ENCODE measurements around the gene SAMD10.
"Not testable (repeated sequence)": the region's sequence is repeated elsewhere in the genome, so short reads cannot be mapped to it uniquely, and the experiment has no call there.

The SAMD10 gene

GRCh38 chr20:64000906-64001305 is 21.5 kb upstream of the SAMD10 start:
- DNase-seq = no peak

DNA sequence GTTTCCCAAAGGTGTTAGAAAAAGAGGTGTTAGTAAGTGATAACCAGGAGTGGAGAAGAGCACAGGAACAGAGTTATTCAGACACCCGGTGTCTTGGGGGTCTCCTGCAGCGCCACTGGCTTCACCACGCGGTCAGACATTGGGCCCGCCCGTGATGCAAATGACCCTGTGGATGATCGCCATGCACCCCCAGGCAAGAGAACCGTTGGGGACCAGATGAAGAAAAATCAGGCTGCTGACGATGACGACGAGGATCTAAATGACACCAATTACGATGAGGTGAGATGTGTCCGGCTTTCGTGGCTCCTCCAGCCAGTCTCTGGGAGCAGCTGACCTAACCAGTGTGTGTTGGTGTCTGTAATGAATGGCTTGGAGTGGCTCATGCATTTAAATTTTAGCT is 3.5 kb upstream of the SAMD10 start:
- no peak for DNase-seq

- DNase-seq = peak; percentile 88 to 90
Measured at GRCh38 chr20:63980806-63981728, 1.6 kb upstream of the SAMD10 start, which contains the start of gene PRPF6. Gene PRPF6 (plus strand): TSS chr20:63981132. CDS start chr20:63981246, 114 bp downstream.

GRCh38 chr20:63980317-63980805 is 919 bp upstream of the SAMD10 start:
- no peak for DNase-seq

DNA sequence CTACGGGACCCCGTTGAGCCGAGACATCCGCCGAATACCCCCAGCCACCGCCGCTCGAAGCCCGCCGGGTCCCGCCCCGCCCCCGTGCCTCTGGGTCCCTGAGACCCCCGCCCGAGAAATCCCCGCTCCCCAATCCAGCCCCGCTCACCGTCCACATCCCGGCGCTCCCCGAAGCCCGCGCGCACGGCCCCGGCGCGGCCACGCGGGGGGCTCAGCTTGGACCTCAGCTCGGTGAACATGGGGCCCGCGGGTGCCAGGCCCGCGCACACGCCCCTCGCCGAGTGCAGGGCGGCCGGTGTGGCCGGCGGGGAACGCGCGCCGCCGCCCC is 249 bp downstream of the SAMD10 start:
- DNase-seq = no peak

GRCh38 chr20:63978319-63979228 is 868 bp downstream of the SAMD10 start:
- no peak for DNase-seq

- no peak for DNase-seq
Measured at GRCh38 chr20:63977739-63978276, 1.6 kb downstream of the SAMD10 start.

GRCh38 chr20:63976980-63977738 is 2.3 kb downstream of the SAMD10 start:
- no peak for DNase-seq

GRCh38 chr20:63976511-63976910 is 2.9 kb downstream of the SAMD10 start:
- not testable (repeated sequence) for DNase-seq

- no peak for DNase-seq
Measured at GRCh38 chr20:63974402-63975200, 4.8 kb downstream of the SAMD10 start.

DNA sequence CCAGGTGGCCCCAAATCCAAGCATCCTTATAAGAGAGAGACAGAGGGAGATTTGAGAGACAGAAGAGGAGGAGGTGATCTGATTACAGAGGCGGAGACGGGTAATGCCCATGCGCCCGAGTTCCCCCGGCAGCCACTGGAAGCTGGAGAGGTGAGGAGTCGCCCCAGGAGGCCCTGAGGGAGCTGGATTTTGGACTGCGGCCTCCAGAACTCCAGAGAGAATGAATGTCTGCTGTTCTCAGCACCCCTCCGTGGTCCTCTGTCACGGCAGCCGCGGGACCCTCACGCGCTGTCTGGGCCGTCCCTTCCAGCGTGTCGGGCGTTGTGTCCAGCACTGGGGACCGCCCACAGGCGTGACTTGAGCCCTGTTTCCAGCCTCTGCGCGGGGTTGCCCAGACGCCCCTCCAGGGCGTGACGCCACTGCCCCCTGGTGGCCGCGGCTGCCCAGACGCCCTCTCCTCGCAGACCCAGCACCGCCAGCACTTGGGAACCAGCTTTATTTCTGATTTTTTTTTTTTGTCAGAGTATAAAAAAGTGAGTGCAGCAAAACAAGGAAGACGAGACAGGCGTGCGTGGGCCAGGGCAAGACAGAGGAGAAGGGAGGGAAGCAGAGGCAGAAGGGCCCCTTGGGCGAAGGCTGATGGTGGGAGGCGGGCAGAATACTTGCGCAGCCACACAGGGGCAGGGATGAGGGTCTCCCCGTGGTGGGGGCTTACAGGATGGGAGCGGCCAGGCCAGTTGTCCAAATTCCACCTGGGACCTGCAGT is 5.6 kb downstream of the SAMD10 start:
- peak; percentile 69 to 79 for DNase-seq

DNA sequence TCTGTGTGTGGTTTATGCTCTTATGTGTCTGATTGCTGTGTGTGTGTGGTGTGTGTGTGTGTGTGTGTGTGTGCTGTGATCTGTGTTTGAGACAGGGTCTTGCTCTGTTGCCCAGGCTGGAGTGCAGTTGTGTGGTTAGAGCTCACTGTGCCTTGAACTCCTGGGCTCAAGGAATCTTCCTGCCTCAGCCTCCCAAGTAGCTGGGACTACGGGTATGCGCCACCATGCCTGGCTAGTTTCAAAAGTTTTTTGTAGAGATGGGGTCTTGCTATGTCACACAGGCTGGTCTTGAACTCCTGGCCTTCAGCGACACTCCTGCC is 6.3 kb downstream of the SAMD10 start:
- DNase-seq = no peak

GRCh38 chr20:63972312-63973159 is 6.9 kb downstream of the SAMD10 start:
- DNase-seq = no peak

GRCh38 chr20:63971960-63972311 is 7.5 kb downstream of the SAMD10 start:
- DNase-seq = not testable (repeated sequence)

GRCh38 chr20:63970714-63971431 is 8.6 kb downstream of the SAMD10 start:
- DNase-seq = no peak

- DNase-seq = peak in 1 of 2 donors; percentile 26
Measured at GRCh38 chr20:63969838-63970713, 9.4 kb downstream of the SAMD10 start, which contains the start of gene ZNF512B. Gene ZNF512B (minus strand): TSS chr20:63969930. CDS start chr20:63967950, 1,980 bp downstream.

GRCh38 chr20:63968928-63969760 is 10.3 kb downstream of the SAMD10 start:
- no peak for DNase-seq
